Osteocyte (in vitro differentiated cells): ENCODE measurements around the gene ZNF784. TPM values are rescaled to one million over a fixed set of nuclear protein-coding genes. Genes with fewer than 3 reads are reported as not detected.

Experiments used
- DNase-seq: peaks from one replicate; pipeline ENCODE4 v3.0.0; 2021; ENCODE audit warnings: mixed read lengths; ENCODE audit not compliant: unreplicated experiment; ENCODE audit errors: extremely low spot score
- H3K27ac Mint-ChIP-seq: one replicate; pipeline ENCODE4 v1.8.0; 2021; ENCODE audit warnings: mild to moderate bottlenecking, mixed read lengths; ENCODE audit not compliant: unreplicated experiment
- H3K27me3 Mint-ChIP-seq: one replicate; pipeline ENCODE4 v1.8.0; 2021; ENCODE audit warnings: mixed read lengths; ENCODE audit not compliant: unreplicated experiment
- H3K36me3 Mint-ChIP-seq: one replicate; pipeline ENCODE4 v1.8.0; 2021; ENCODE audit warnings: mixed read lengths; ENCODE audit not compliant: unreplicated experiment
- H3K4me1 Mint-ChIP-seq: one replicate; pipeline ENCODE4 v1.8.0; 2021; ENCODE audit warnings: mixed read lengths; ENCODE audit not compliant: unreplicated experiment
- H3K4me3 Mint-ChIP-seq: one replicate; pipeline ENCODE4 v1.8.0; 2021; ENCODE audit warnings: mild to moderate bottlenecking, moderate library complexity, mixed read lengths; ENCODE audit not compliant: unreplicated experiment
- H3K9me3 Mint-ChIP-seq: one replicate; pipeline ENCODE4 v1.8.0; 2021; ENCODE audit warnings: mixed read lengths; ENCODE audit not compliant: unreplicated experiment
- total RNA-seq: library from RNA; stranded (reverse); gene quantifications from 2 replicates; pipeline ENCODE4 v1.2.1, GENCODE V29; 2021
- TF ChIP-seq, protein P1 (sequence below): fragments of 200-600 bp; sonication (generic); IDR thresholded peaks from 2 replicates; pipeline ENCODE4 v1.5.0; 2021; ENCODE audit warnings: antibody characterized with exemption, mild to moderate bottlenecking, moderate library complexity

Gene ZNF784
- total RNA-seq, 1 donor from 2014 or later: 9.6 TPM

GRCh38 chr19:55652311-55653128 is 28.2 kb upstream of the ZNF784 start:
- Mint-ChIP-seq H3K27ac (peak overlapping the region; percentile 23), H3K36me3 (peaks cover 10% of the 10 kb centered on the region), H3K9me3 (no peaks in the 10 kb centered on the region), H3K4me3 (no peak overlapping the region), H3K27me3 (no peaks in the 10 kb centered on the region), H3K4me1 (peaks cover 42% of the 10 kb centered on the region)
- TF ChIP-seq, protein P1, sequence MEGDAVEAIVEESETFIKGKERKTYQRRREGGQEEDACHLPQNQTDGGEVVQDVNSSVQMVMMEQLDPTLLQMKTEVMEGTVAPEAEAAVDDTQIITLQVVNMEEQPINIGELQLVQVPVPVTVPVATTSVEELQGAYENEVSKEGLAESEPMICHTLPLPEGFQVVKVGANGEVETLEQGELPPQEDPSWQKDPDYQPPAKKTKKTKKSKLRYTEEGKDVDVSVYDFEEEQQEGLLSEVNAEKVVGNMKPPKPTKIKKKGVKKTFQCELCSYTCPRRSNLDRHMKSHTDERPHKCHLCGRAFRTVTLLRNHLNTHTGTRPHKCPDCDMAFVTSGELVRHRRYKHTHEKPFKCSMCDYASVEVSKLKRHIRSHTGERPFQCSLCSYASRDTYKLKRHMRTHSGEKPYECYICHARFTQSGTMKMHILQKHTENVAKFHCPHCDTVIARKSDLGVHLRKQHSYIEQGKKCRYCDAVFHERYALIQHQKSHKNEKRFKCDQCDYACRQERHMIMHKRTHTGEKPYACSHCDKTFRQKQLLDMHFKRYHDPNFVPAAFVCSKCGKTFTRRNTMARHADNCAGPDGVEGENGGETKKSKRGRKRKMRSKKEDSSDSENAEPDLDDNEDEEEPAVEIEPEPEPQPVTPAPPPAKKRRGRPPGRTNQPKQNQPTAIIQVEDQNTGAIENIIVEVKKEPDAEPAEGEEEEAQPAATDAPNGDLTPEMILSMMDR: no peak
- DNase-seq: no peak

- Mint-ChIP-seq H3K36me3 (peaks cover 12% of the 10 kb centered on the region), H3K27me3 (no peaks in the 10 kb centered on the region), H3K4me1 (peaks cover 38% of the 10 kb centered on the region), H3K9me3 (no peaks in the 10 kb centered on the region), H3K4me3 (peak overlapping the region; percentile 30), H3K27ac (no peak overlapping the region)
- no peak for DNase-seq
- TF ChIP-seq, protein P1: no peak
These were observed 26.9 kb upstream of the ZNF784 start for GRCh38 chr19:55651236-55651635.

DNA sequence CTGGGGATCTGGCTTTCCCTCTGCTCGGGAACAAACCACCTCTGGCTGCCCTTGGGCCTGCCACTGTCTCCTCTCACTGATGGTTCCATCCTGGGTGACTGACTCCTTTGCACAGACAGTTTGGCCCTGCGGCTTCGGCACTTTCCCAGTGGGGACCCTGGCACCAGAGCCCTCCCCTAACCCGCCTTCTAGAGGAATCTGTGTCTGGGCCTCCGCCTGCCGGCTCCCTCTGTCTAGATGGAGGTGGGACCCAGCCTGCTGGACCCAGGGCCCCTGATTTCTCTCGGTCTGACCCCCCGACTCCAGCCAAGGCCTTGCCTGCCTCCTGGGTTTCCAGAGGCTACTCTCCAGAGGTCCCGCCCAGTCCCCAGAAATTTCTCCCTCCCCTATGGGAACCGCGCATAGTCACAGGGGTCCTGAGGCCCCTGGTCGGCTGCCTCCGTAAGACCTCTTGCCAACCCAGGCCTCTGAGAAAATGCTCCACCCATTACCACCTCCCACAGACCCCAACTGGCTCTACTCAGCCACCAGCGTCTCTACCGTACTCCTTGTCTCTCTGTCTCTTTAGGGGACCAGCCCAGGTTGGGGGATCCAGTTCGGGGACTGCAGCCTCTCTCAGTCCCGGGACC is 26.4 kb upstream of the ZNF784 start:
- DNase-seq: no peak
- Mint-ChIP-seq H3K9me3 (no peaks in the 10 kb centered on the region), H3K27ac (peak overlapping the region; percentile 18), H3K4me3 (peak overlapping the region; percentile 50), H3K36me3 (peaks cover 12% of the 10 kb centered on the region), H3K4me1 (peaks cover 33% of the 10 kb centered on the region), H3K27me3 (no peaks in the 10 kb centered on the region)
- TF ChIP-seq, protein P1: no peak

DNA sequence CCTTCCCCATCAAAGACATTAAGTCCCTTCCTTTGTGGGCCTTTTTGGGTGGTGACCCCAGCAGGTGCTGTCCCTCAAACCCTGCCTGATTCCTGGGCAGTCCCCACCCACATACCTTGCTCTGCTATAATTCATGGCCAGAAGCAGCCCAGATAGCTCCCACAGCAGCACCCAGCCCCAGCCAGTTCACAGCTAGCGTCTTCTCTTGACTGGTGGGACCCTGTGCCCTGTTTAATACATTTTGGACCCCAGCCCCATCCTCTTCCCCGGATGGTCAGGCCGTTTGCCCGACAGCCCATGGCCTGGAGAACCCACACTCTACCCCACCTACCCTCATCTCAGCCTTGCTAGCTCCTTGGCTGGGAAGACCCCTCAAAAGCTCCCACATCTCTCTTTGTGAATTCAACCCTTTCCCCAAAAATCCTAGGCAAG is 25.8 kb upstream of the ZNF784 start:
- Mint-ChIP-seq H3K27ac (peak overlapping the region; percentile 66), H3K4me3 (peak overlapping the region; percentile 50), H3K36me3 (peaks cover 13% of the 10 kb centered on the region), H3K9me3 (no peaks in the 10 kb centered on the region), H3K27me3 (no peaks in the 10 kb centered on the region), H3K4me1 (peaks cover 37% of the 10 kb centered on the region)
- DNase-seq: no peak
- TF ChIP-seq, protein P1: no peak
